ENCODE data around the gene TOR4A.

The TOR4A gene

DNA sequence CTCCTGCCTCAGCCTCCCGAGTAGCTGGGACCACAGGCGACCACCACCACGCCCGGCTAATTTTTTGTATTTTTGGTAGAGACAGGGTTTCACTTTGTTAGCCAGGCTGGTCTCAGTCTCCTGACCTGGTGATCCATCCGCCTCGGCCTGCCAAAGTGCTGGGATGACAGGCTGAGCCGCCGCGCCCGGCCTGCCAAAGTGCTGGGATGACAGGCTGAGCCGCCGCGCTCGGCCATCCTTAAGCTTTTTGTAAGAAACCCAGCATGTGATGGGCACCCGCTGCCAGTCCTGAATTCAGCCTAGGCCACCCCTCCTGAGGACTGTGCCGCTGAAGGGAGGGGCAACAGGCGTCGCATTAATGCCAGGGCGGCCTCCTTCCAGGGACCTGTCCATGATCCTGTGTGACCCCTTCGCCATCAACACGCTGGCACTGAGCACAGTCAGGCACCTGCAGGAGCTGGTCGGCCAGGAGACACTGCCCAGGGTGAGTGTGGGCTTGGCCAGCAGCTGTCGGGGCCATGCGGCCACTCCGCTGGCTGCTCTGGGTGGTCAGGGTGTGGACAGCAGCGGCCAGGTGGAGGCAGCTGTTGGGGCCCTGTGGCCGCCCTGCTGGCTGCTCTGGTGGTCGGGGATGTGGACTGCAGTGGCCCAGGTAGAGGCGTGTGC is 11.9 kb upstream of the TOR4A start:
- DNase-seq (ENCODE audit: low read depth): no peak
- TF ChIP-seq, protein P1, sequence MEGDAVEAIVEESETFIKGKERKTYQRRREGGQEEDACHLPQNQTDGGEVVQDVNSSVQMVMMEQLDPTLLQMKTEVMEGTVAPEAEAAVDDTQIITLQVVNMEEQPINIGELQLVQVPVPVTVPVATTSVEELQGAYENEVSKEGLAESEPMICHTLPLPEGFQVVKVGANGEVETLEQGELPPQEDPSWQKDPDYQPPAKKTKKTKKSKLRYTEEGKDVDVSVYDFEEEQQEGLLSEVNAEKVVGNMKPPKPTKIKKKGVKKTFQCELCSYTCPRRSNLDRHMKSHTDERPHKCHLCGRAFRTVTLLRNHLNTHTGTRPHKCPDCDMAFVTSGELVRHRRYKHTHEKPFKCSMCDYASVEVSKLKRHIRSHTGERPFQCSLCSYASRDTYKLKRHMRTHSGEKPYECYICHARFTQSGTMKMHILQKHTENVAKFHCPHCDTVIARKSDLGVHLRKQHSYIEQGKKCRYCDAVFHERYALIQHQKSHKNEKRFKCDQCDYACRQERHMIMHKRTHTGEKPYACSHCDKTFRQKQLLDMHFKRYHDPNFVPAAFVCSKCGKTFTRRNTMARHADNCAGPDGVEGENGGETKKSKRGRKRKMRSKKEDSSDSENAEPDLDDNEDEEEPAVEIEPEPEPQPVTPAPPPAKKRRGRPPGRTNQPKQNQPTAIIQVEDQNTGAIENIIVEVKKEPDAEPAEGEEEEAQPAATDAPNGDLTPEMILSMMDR (IDR thresholded peaks at IDR 0.05; ENCODE audit: insufficient read depth, low read depth, low read length, missing control alignments): no peak
- H3K4me3 ChIP-seq (ENCODE audit: low read length): no peak overlapping the region

DNA sequence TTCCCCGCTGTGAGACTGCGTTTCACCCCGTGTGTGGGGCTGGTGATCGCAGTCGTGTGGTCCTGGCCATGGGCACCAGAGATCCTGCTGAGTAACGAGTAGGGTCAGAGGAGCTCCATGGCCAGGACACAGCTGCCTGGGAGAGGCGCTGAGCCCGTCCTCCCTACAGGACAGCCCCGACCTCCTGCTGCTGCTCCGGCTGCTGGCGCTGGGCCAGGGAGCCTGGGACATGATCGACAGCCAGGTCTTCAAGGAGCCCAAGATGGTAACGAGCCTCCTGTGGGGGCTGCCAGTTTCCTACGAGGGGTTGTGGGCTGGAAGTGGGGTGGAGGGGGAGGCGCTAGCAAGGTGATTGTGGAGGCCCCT is 11.4 kb upstream of the TOR4A start:
- no peak for DNase-seq (ENCODE audit: low read depth)
- no peak overlapping the region for H3K4me3 ChIP-seq (ENCODE audit: low read length)
- TF ChIP-seq, protein P1 (IDR thresholded peaks at IDR 0.05; ENCODE audit: insufficient read depth, low read depth, low read length, missing control alignments): no peak

DNA sequence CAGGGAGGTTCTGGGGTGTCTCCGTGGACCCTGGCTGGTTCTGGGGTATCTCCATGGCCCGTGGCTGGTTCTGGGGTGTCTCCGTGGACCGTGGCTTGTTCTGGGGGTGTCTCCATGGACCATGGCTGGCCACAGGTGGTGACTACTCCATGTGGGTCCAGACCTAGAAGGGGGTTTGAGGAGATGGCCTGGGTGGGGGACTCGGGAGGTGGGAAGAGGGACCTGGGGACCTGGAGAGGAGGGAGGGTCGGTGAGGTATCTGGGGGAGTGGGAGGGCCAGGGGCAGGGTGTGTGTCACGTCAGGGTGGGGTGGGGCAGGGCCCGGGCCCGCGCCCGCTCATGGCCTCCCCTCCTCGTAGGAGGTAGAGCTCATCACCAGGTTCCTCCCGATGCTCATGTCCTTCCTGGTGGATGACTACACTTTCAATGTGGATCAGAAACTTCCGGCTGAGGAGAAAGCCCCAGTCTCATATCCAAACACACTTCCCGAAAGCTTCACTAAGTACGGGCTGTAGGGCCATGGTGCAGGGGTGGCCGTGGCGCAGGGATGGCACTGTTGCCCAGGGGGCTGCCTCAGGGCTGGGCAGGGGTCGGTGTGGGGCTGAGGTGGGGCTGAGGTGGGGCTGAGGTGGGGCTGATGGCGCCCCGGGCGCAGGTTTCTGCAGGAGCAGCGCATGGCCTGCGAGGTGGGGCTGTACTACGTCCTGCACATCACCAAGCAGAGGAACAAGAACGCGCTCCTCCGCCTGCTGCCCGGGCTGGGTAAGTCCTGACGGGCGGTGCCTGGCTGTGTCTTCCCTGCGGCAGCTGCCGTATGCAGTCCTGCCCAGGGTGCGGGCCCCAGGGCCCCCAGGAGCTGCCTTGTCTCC is 10.7 kb upstream of the TOR4A start:
- H3K4me3 ChIP-seq (ENCODE audit: low read length): no peak overlapping the region
- no peak for DNase-seq (ENCODE audit: low read depth)
- TF ChIP-seq, protein P1 (IDR thresholded peaks at IDR 0.05; ENCODE audit: insufficient read depth, low read depth, low read length, missing control alignments): no peak

DNA sequence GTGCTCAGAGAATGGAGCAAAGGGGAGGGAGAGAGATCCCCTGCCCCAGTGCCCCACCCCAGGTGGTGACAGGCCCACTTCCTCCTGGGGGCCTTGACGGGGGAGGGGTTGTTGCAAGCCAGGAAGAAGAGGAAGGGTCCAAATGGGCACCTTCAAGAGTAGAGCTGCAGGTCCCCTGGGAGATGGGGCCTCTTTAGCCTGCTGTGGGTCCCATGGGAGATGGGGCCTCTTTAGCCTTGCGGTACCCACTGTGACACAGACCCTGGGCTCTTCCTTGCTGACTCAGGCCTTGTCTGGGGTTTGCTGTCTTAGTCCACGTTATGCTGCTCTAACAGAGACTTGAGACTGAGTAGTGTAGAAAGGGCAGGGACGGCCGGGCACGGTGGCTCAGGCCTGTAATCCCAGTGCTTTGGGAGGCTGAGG is 9.6 kb upstream of the TOR4A start:
- DNase-seq (ENCODE audit: low read depth): no peak
- TF ChIP-seq, protein P1 (IDR thresholded peaks at IDR 0.05; ENCODE audit: insufficient read depth, low read depth, low read length, missing control alignments): no peak
- H3K4me3 ChIP-seq (ENCODE audit: low read length): no peak overlapping the region

DNA sequence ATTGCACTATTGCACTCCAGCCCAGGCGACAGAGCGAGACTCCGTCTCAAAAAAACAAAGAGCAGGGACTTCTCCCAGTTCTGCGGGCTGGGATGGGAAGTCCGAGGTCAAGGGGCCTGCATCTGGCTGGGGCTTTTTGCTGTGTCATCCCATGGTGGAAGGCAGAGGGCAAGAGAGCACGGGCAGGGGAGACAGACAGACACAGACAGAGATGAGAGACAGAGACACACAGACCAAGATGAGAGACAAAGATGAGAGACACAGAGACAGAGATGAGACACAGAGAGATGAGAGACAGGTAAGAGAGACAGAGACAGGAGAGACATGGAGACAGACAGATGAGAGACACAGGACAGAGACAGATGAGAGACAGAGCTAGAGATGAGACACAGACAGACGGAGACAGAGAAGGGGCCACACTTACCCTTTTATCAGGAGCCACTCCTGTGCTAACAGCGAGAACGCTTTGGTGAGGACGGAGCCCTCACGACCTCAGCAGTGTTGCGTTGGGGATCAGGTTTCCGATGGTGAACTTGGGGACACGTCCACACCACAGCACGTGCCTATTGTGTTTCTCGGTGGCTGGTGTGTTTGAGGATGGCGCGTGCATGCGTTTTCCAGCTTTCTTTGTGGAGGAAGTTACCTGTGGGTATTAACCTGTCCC is 8.9 kb upstream of the TOR4A start:
- DNase-seq (ENCODE audit: low read depth): no peak

DNA sequence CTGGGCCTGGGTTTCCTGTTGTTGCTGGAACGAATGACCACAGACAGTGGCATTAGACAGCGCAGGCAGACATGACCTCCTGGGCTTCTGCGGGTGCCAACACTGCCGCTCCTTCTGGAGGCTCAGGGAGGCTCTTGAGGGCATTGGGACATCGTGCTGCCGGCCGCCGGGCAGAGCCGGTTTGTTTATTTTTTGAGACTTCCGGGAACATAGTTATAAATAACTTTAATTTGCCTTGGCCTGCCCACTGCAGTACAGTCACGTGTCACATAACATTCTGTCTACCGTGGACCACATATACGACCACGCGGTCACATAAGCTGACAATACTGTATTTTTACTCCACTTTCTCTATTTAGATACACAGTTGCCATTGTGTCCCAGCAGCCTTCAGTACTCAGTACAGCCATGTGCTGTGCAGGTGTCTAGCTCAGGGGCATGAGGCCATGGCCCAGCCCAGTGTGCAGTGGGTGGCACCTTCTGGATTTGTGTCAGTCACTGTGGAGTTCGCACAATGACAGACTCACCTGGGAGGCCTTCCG is 8.2 kb upstream of the TOR4A start:
- peak; percentile 36 for DNase-seq (ENCODE audit: low read depth)
- TF ChIP-seq, protein P1 (IDR thresholded peaks at IDR 0.05; ENCODE audit: insufficient read depth, low read depth, low read length, missing control alignments): no peak
- no peak overlapping the region for H3K4me3 ChIP-seq (ENCODE audit: low read length)

More for the DNA sequence above, 8.9 kb upstream of the TOR4A start:
- H3K4me3 ChIP-seq (ENCODE audit: low read length): no peak overlapping the region
- TF ChIP-seq, protein P1 (IDR thresholded peaks at IDR 0.05; ENCODE audit: insufficient read depth, low read depth, low read length, missing control alignments): no peak
